H1 (cell line): Measurements from ENCODE around the gene WNT9B. TPM values are rescaled to one million over a fixed set of nuclear protein-coding genes. Genes with fewer than 3 reads are reported as not detected.

Experiments used
- BACH1 ChIP-seq: IDR thresholded peaks from 2 replicates; pipeline ENCODE4 v1.6.1; 2012; ENCODE audit warnings: low read length, improper control_type of control experiment
- BCL11A ChIP-seq, 2 experiments: IDR thresholded peaks; one replicate each; pipeline ENCODE4 v1.6.1; 2011; ENCODE audit warnings: low read depth in 2 of 2, low read length in 2 of 2, mild to moderate bottlenecking in 2 of 2
- CBX5 ChIP-seq: fragments of 300-800, 300-1000 bp; sonication (generic); IDR thresholded peaks from 2 replicates; pipeline ENCODE4 v1.7.1; 2016; ENCODE audit warnings: antibody characterized with exemption, low read length, low read depth
- CBX8 ChIP-seq: fragments of 300-800, 300-1000 bp; sonication (generic); IDR thresholded peaks from 2 replicates; pipeline ENCODE4 v1.7.1; 2016; ENCODE audit warnings: low read depth, low read length, borderline replicate concordance
- JUN ChIP-seq: IDR thresholded peaks from 2 replicates; pipeline ENCODE4 v1.6.1; 2011; ENCODE audit warnings: low read depth, mild to moderate bottlenecking, improper control_type of control experiment, low read length
- RNF2 ChIP-seq: fragments of 200-900, 300-1000 bp; sonication (generic); IDR thresholded peaks from 2 replicates; pipeline ENCODE4 v1.7.1; 2016; ENCODE audit warnings: borderline replicate concordance, low read depth, mild to moderate bottlenecking, antibody characterized with exemption, low read length; ENCODE audit not compliant: poor library complexity, severe bottlenecking; ENCODE audit errors: missing control alignments
- SP4 ChIP-seq: IDR thresholded peaks from 2 replicates; pipeline ENCODE4 v1.6.1; 2012; ENCODE audit warnings: low read length, inconsistent platforms
- SUZ12 ChIP-seq: fragments of 200-600 bp; sonication (generic); IDR thresholded peaks from 2 replicates; pipeline ENCODE4 v1.6.1; 2012; ENCODE audit warnings: mild to moderate bottlenecking, inconsistent platforms, low read length, moderate library complexity, mixed read lengths
- polyA plus RNA-seq, 7 experiments: library from polyadenylated mRNA; depleted of rRNA in 3 of 7; stranded (reverse) in 5 of 7; unstranded in 2 of 7; fragments of >200 nt in 5 of 7; fragments of 200-250 nt in 2 of 7; gene quantifications; 1 replicate in 5 of 7; 2 replicates in 1 of 7; 4 replicates in 1 of 7; pipeline versions ENCODE4 v1.2.1 to v1.2.3, GENCODE V29; 2011 to 2013; ENCODE audit warnings: missing spikeins in 2 of 7, mixed read lengths in 2 of 7
- total RNA-seq: library from RNA; stranded (reverse); fragmentation: NEBNext Ultra II Directional; extraction: Animal tissue kit (Norgen Biotek cat#: 25700); gene quantifications from 2 replicates; pipeline ENCODE4 v1.2.1, GENCODE V29; 2021

WNT9B gene
- total and polyA plus RNA-seq, 2 of the 8 experiments (the other 6 are each of a cell fraction or from before 2014, with no cell fraction given), result 0.21 TPM; not detected in 1

DNA sequence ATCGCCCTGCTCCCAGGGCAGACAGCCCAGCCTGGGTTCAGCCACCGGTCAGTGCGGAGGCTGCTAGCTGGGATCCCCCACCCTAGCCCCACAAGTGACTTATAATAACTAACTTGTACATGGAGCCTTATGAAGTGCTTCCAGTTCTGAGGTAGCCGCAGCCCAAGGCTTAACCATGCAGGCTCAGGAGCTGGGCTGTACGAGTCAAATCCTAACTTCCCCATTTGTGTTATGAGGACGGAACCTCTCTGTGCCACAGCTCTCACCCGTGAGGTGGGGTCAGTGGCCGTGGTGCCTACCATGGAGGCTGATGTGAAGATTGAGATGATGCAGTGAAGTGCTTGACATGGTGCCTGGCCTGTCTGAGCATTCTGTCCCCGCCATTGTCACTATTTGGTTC, 43.8 kb downstream of the WNT9B start (continued):
- no peak for TF ChIP-seq BCL11A (IDR thresholded peaks at IDR 0.05; ENCODE audit: low read depth in 2 of 2, low read length in 2 of 2)
- no peak for TF ChIP-seq RNF2
- no peak for TF ChIP-seq CBX8
- TF ChIP-seq BACH1, result no peak
- no peak for TF ChIP-seq JUN
- no peak for TF ChIP-seq SP4
- no peak for TF ChIP-seq CBX5
- TF ChIP-seq SUZ12, result no peak
